ENCODE measurements around the gene TCAF1. TPM values are rescaled to one million over a fixed set of nuclear protein-coding genes. Genes with fewer than 3 reads are reported as not detected.
"Not testable (repeated sequence)": the region's sequence is repeated elsewhere in the genome, so short reads cannot be mapped to it uniquely, and the experiment has no call there.

Gene TCAF1
- total RNA-seq, 1 donor from 2014 or later, result 64.5 TPM

- no peak for DNase-seq (ENCODE audit: low spot score)
Observed at GRCh38 chr7:143902332-143902899, 440 bp upstream of the TCAF1 start.

GRCh38 chr7:143901332-143901667, 676 bp downstream of the TCAF1 start:
- DNase-seq (ENCODE audit: low spot score), result peak; percentile 33

GRCh38 chr7:143900230-143900766, 1.7 kb downstream of the TCAF1 start:
- DNase-seq (ENCODE audit: low spot score), result peak; percentile 31

- DNase-seq (ENCODE audit: low spot score), result no peak
Observed at GRCh38 chr7:143898810-143899209, 3.2 kb downstream of the TCAF1 start.

- DNase-seq (ENCODE audit: low spot score), result no peak
Observed at GRCh38 chr7:143896667-143897066, 5.3 kb downstream of the TCAF1 start.

GRCh38 chr7:143892527-143893300, 9.3 kb downstream of the TCAF1 start:
- no peak for DNase-seq (ENCODE audit: low spot score)

GRCh38 chr7:143891457-143891856, 10.5 kb downstream of the TCAF1 start:
- DNase-seq (ENCODE audit: low spot score), result no peak

GRCh38 chr7:143890558-143890957, 11.4 kb downstream of the TCAF1 start:
- no peak for DNase-seq (ENCODE audit: low spot score)

GRCh38 chr7:143889068-143889467, 12.9 kb downstream of the TCAF1 start:
- no peak for DNase-seq (ENCODE audit: low spot score)

- DNase-seq (ENCODE audit: low spot score), result no peak
Observed at GRCh38 chr7:143886826-143887477, 15.0 kb downstream of the TCAF1 start.

DNA sequence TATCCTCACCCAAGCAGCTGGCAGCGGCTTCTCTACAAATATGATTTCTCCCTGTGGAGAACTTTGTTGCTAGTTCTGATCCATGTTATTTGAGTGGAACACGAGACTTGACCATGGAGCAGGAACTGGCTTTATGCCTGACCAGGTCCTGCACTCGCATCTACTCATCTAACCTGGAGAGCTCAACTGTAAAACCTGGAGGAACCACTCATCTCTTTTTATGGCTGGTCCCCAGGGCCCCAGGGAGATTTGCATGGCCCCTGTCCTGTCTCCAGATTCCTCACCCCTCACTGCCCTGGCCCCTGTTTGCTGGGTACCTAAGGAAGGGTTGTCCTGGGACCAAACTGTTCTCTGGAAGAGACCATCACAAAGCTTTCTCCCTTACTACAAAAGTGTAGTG, 16.0 kb downstream of the TCAF1 start:
- DNase-seq (ENCODE audit: low spot score), result no peak

DNA sequence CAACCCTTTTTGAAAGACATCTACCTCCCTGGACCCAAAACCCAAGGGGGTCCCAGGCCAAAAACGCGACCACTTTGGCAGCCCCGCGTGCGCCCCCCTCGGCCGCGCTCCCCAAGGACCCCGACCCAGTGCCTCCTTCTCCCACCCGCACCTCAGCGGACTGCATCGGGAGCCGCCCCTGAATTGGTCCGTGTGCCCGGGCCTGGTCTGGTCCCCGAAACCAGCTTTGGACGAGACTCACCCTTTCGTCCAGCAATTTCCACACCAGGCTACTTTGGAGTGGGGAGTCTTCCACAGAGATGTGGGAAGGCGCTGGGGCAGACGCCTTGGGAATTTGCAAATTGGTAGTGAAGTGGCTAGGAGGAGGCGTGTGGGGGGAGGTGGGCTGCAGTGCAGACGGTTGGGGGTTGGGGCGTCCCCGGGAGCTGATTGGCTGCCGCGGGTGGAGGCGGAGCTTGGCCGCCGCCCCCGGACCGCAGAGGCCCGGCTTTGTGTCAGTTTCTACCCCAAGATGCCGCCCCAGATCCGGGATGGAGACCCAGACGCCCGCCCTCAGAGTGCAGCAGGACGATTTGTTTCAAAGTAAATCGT, 16.9 kb downstream of the TCAF1 start:
- peak; percentile 56 for DNase-seq (ENCODE audit: low spot score)

- DNase-seq (ENCODE audit: low spot score), result no peak
Observed at GRCh38 chr7:143884241-143884968, 17.6 kb downstream of the TCAF1 start.

DNA sequence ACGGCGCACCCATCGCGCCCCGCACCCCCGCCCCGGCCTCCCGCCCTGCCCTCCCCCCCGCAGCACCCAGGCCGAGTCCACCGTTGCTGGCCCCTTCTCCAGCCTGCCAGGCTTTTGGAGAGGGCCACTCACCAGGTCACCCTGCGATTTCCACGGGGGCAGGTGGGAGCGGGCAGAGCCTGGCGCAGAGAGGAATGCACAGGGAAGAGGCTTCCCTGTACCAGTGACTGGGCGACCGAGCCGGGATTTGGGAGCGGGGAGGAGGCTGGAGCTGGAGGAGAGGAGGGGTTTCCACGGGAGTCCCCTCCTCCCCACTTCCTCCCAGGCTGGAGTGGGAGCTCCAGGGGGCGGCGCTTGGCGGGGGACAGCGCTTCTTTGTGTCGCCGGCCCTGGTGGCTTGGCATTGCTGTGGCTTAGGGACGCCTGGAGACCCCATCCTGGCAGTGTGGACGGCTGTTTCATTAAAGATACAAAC, 19.3 kb downstream of the TCAF1 start:
- peak; percentile 45 for DNase-seq (ENCODE audit: low spot score)

DNA sequence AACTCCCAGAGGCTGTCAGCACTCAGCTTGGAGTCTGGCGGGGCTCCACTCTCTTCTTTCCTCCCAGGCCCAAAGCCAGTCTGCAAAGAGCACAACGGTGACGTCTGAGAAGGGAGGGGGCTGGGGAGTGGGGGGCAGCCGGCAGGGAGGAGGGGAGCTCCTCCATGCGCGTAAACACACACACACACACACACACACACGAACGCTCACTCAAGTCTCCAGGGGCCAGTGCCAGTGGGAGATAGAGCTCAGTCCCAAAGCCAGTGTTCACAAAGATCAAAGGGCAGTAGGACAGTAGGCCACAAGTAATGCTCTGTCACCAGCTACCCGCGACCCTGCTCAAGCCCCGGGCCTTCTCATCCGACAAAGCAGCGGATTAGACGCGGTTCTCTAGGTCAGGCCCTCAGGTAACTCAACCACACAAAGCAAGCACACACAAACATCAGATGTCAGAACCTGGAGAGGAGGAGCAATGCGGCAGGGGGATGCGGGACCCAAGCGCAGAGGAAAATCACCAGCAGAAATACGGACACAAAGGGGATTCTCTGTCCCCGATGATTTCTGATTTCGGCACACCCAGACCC, 19.9 kb downstream of the TCAF1 start:
- DNase-seq (ENCODE audit: low spot score), result peak; percentile 58

DNA sequence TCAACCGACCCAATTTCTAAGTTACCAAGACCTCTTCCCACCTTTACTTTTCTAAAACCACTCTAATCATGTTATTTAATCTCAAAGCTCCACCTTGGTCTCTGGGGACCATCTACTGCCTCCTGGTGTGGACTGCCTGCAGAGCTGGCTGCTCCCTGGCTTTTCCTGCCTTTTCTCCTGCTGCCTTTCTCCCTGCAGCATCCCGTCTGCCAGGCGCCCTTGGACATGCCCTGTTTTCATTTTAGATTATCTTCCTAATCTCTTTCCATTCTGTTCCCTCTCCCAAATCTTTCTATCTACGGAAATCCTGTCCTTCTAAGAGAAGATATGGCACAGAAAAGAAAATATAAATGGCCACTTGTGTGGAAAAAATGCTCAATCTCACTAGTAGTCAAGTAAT, 23.1 kb downstream of the TCAF1 start:
- no peak for DNase-seq (ENCODE audit: low spot score)

GRCh38 chr7:143877098-143877497, 24.9 kb downstream of the TCAF1 start:
- no peak for DNase-seq (ENCODE audit: low spot score)

- DNase-seq (ENCODE audit: low spot score), result no peak
Observed at GRCh38 chr7:143876218-143876617, 25.8 kb downstream of the TCAF1 start.

DNA sequence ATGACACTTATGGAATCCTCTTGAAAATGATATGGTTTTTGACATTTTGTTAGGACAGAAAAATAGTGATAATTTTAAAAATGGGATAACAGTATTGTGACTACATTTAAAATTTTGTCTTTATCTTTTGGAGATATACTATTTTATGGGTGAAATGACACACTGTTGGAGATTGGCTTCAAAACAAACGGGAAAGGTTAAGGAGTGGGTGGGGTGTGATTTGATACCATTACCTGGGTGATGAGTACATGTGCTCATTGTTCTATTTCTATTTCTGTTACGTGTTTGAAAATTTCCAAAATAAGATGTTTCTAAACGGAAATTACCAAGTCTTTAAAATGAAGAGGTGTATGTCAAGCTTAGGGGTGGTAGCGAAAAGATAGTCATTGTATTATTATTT, 28.7 kb downstream of the TCAF1 start:
- not testable (repeated sequence) for DNase-seq (ENCODE audit: low spot score)

- DNase-seq (ENCODE audit: low spot score), result not testable (repeated sequence)
Observed at GRCh38 chr7:143871534-143871933, 30.4 kb downstream of the TCAF1 start.

- DNase-seq (ENCODE audit: low spot score), result not testable (repeated sequence)
Observed at GRCh38 chr7:143857994-143858393, 44.0 kb downstream of the TCAF1 start.

All from mucosa of gallbladder (tissue), 1 donor.